K562 (cell line): ENCODE measurements around the gene CEP295NL. TPM values are rescaled to one million over a fixed set of nuclear protein-coding genes. Genes with fewer than 3 reads are reported as not detected.

ENCODE experiments used
- HNRNPLL ChIP-seq: fragments of 200-400 bp; formaldehyde crosslinking; IDR thresholded peaks from 2 replicates; pipeline ENCODE4 v1.6.1; 2017; ENCODE audit warnings: low read length, low read depth, mild to moderate bottlenecking; ENCODE audit not compliant: poor library complexity, severe bottlenecking
- LEF1 ChIP-seq: fragments of 450-650 bp; IDR thresholded peaks from 2 replicates; pipeline ENCODE4 v1.6.1; 2016; ENCODE audit warnings: mild to moderate bottlenecking
- NR2F6 ChIP-seq: fragments of 450-650 bp; formaldehyde crosslinking; IDR thresholded peaks from 2 replicates; pipeline ENCODE4 v1.4.0; 2020; ENCODE audit warnings: mild to moderate bottlenecking
- RBM15 ChIP-seq: fragments of 200-400 bp; formaldehyde crosslinking; IDR thresholded peaks from 2 replicates; pipeline ENCODE4 v1.6.1; 2018; ENCODE audit warnings: mild to moderate bottlenecking, low read length, moderate library complexity; ENCODE audit not compliant: insufficient read depth
- polyA plus RNA-seq, 8 experiments: library from polyadenylated mRNA; depleted of rRNA in 4 of 8; stranded (reverse) in 5 of 8; unstranded in 3 of 8; fragments of >200 nt; fragmentation: Nextera tagmentation in 2 of 8; fragmentation: Illumina TruSeq in 1 of 8; extraction: Ambion mirVana in 2 of 8; extraction: Trizol in 1 of 8; gene quantifications; 2 replicates each; pipeline versions ENCODE4 v1.2.1 to v1.2.3, GENCODE V29; 2011 to 2014; ENCODE audit warnings: inconsistent platforms in 1 of 8, missing spikeins in 1 of 8
- total RNA-seq, 7 experiments: library from RNA; depleted of rRNA in 6 of 7; stranded (reverse); fragments of >200 nt in 6 of 7; fragmentation: Illumina TruSeq in 2 of 7; extraction: Trizol in 2 of 7; gene quantifications; 2 replicates each; pipeline versions ENCODE4 v1.2.1 to v1.2.3, GENCODE V29; 2011 to 2021; ENCODE audit warnings: low replicate concordance in 1 of 7
- TF ChIP-seq, protein P1 (sequence below): fragments of 200-600 bp; sonication (generic); IDR thresholded peaks from one replicate; pipeline ENCODE4 v1.6.1; 2012; ENCODE audit warnings: mild to moderate bottlenecking, low read depth, low read length, inconsistent platforms
- TF ChIP-seq, protein P2 (sequence below), 2 experiments: IDR thresholded peaks; 2 replicates each; pipeline ENCODE4 v1.6.1; 2011; ENCODE audit warnings: borderline replicate concordance in 1 of 2, control low read depth in 1 of 2, low read depth in 1 of 2, low read length in 1 of 2, mild to moderate bottlenecking in 1 of 2, mixed read lengths in 1 of 2, moderate library complexity in 1 of 2; ENCODE audit not compliant: insufficient read depth in 1 of 2, insufficient read length in 1 of 2, poor library complexity in 1 of 2, severe bottlenecking in 1 of 2; ENCODE audit errors: extremely low read depth in 1 of 2
- TF ChIP-seq, protein P3 (sequence below): fragments of 450-650 bp; formaldehyde crosslinking; IDR thresholded peaks from 2 replicates; pipeline ENCODE4 v1.4.0; 2022; ENCODE audit warnings: missing genetic modification characterization
- TF ChIP-seq, protein P4 (sequence below): fragments of 150-350 bp; conservative IDR thresholded peaks from 2 replicates; pipeline ENCODE4 v1.6.1; 2014; ENCODE audit warnings: low read length

CEP295NL gene
- total and polyA plus RNA-seq, 9 of the 15 experiments (the other 6 are each of a cell fraction or from before 2014, with no cell fraction given) = not detected

DNA sequence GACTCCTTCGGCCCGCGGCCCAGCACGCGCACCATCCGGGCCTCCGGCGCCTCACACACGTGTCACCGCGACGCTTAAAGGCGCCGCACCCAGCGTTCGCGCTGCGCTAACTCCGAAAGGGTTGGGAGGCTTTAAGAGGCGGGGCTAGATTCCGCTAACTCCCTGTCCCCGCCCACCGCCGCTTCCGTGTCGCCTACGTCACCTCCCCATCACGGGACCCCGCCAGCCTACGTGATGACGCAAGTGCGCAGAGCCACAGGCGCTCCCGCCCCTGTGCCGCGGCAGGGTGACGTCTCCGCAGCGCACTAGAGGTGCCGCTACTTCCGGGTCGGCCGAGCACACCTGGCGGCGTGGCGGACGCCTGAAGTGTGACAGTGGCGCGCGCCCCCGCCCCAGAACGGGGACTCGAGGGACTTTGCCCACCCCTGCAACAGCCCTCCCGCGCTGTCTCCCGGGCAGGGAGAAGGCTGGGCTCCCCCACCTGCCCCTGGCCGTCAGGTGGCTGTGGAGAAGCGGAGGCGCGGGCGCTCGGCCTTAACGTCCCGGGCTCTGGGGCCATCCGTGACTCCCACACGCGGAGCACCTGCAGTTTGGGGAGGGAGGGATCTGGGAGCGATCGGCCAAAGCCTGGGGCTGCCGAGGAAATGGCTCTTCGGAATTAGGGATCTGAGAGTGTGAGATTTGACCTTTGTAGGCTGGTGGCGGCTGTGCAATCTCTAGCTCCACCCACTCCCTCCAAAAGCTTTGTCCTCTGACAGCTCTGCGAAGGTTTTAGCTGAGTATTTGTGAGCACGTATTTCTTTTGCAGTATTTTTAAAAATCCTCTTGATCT is 62.0 kb downstream of the CEP295NL start, which contains the start of gene USP36 (continued):
- TF ChIP-seq, protein P1, sequence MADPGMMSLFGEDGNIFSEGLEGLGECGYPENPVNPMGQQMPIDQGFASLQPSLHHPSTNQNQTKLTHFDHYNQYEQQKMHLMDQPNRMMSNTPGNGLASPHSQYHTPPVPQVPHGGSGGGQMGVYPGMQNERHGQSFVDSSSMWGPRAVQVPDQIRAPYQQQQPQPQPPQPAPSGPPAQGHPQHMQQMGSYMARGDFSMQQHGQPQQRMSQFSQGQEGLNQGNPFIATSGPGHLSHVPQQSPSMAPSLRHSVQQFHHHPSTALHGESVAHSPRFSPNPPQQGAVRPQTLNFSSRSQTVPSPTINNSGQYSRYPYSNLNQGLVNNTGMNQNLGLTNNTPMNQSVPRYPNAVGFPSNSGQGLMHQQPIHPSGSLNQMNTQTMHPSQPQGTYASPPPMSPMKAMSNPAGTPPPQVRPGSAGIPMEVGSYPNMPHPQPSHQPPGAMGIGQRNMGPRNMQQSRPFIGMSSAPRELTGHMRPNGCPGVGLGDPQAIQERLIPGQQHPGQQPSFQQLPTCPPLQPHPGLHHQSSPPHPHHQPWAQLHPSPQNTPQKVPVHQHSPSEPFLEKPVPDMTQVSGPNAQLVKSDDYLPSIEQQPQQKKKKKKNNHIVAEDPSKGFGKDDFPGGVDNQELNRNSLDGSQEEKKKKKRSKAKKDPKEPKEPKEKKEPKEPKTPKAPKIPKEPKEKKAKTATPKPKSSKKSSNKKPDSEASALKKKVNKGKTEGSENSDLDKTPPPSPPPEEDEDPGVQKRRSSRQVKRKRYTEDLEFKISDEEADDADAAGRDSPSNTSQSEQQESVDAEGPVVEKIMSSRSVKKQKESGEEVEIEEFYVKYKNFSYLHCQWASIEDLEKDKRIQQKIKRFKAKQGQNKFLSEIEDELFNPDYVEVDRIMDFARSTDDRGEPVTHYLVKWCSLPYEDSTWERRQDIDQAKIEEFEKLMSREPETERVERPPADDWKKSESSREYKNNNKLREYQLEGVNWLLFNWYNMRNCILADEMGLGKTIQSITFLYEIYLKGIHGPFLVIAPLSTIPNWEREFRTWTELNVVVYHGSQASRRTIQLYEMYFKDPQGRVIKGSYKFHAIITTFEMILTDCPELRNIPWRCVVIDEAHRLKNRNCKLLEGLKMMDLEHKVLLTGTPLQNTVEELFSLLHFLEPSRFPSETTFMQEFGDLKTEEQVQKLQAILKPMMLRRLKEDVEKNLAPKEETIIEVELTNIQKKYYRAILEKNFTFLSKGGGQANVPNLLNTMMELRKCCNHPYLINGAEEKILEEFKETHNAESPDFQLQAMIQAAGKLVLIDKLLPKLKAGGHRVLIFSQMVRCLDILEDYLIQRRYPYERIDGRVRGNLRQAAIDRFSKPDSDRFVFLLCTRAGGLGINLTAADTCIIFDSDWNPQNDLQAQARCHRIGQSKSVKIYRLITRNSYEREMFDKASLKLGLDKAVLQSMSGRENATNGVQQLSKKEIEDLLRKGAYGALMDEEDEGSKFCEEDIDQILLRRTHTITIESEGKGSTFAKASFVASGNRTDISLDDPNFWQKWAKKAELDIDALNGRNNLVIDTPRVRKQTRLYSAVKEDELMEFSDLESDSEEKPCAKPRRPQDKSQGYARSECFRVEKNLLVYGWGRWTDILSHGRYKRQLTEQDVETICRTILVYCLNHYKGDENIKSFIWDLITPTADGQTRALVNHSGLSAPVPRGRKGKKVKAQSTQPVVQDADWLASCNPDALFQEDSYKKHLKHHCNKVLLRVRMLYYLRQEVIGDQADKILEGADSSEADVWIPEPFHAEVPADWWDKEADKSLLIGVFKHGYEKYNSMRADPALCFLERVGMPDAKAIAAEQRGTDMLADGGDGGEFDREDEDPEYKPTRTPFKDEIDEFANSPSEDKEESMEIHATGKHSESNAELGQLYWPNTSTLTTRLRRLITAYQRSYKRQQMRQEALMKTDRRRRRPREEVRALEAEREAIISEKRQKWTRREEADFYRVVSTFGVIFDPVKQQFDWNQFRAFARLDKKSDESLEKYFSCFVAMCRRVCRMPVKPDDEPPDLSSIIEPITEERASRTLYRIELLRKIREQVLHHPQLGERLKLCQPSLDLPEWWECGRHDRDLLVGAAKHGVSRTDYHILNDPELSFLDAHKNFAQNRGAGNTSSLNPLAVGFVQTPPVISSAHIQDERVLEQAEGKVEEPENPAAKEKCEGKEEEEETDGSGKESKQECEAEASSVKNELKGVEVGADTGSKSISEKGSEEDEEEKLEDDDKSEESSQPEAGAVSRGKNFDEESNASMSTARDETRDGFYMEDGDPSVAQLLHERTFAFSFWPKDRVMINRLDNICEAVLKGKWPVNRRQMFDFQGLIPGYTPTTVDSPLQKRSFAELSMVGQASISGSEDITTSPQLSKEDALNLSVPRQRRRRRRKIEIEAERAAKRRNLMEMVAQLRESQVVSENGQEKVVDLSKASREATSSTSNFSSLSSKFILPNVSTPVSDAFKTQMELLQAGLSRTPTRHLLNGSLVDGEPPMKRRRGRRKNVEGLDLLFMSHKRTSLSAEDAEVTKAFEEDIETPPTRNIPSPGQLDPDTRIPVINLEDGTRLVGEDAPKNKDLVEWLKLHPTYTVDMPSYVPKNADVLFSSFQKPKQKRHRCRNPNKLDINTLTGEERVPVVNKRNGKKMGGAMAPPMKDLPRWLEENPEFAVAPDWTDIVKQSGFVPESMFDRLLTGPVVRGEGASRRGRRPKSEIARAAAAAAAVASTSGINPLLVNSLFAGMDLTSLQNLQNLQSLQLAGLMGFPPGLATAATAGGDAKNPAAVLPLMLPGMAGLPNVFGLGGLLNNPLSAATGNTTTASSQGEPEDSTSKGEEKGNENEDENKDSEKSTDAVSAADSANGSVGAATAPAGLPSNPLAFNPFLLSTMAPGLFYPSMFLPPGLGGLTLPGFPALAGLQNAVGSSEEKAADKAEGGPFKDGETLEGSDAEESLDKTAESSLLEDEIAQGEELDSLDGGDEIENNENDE = no peak
- TF ChIP-seq NR2F6 (CRISPR knock-in tag) = 0 out of 2 replicates have a peak, but pooled peaks have one; percentile 41
- TF ChIP-seq, protein P2, sequence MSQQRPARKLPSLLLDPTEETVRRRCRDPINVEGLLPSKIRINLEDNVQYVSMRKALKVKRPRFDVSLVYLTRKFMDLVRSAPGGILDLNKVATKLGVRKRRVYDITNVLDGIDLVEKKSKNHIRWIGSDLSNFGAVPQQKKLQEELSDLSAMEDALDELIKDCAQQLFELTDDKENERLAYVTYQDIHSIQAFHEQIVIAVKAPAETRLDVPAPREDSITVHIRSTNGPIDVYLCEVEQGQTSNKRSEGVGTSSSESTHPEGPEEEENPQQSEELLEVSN (IDR thresholded peaks at IDR 0.05; ENCODE audit: borderline replicate concordance in 1 of 2, extremely low read depth in 1 of 2, insufficient read depth in 1 of 2, insufficient read length in 1 of 2, low read depth in 1 of 2, low read length in 1 of 2, poor library complexity in 1 of 2, severe bottlenecking in 1 of 2) = peak; percentile 70 to 83
- no peak for TF ChIP-seq RBM15
- TF ChIP-seq HNRNPLL = peak; percentile 98
- TF ChIP-seq LEF1 = peak; percentile 32; the same call in 1 of the 2 replicates
- TF ChIP-seq, protein P3, sequence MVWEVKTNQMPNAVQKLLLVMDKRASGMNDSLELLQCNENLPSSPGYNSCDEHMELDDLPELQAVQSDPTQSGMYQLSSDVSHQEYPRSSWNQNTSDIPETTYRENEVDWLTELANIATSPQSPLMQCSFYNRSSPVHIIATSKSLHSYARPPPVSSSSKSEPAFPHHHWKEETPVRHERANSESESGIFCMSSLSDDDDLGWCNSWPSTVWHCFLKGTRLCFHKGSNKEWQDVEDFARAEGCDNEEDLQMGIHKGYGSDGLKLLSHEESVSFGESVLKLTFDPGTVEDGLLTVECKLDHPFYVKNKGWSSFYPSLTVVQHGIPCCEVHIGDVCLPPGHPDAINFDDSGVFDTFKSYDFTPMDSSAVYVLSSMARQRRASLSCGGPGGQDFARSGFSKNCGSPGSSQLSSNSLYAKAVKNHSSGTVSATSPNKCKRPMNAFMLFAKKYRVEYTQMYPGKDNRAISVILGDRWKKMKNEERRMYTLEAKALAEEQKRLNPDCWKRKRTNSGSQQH = peak; percentile 78; the same call in 1 of the 2 replicates
- TF ChIP-seq, protein P4, sequence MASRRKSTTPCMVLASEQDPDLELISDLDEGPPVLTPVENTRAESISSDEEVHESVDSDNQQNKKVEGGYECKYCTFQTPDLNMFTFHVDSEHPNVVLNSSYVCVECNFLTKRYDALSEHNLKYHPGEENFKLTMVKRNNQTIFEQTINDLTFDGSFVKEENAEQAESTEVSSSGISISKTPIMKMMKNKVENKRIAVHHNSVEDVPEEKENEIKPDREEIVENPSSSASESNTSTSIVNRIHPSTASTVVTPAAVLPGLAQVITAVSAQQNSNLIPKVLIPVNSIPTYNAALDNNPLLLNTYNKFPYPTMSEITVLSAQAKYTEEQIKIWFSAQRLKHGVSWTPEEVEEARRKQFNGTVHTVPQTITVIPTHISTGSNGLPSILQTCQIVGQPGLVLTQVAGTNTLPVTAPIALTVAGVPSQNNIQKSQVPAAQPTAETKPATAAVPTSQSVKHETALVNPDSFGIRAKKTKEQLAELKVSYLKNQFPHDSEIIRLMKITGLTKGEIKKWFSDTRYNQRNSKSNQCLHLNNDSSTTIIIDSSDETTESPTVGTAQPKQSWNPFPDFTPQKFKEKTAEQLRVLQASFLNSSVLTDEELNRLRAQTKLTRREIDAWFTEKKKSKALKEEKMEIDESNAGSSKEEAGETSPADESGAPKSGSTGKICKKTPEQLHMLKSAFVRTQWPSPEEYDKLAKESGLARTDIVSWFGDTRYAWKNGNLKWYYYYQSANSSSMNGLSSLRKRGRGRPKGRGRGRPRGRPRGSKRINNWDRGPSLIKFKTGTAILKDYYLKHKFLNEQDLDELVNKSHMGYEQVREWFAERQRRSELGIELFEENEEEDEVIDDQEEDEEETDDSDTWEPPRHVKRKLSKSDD = no peak
